Progenitor cell of endocrine pancreas (in vitro differentiated cells): Measurements from ENCODE around the gene SQOR. TPM values are rescaled to one million over a fixed set of nuclear protein-coding genes. Genes with fewer than 3 reads are reported as not detected.

Experiments used
- DNase-seq: peaks from one replicate; pipeline ENCODE4 v3.0.0; 2021; ENCODE audit warnings: low spot score; ENCODE audit not compliant: unreplicated experiment
- H3K27ac Mint-ChIP-seq: 2 replicates; pipeline ENCODE4 v1.8.0; 2021; ENCODE audit warnings: mild to moderate bottlenecking, moderate library complexity, mixed read lengths
- H3K27me3 Mint-ChIP-seq: 2 replicates; pipeline ENCODE4 v1.8.0; 2021; ENCODE audit warnings: mixed read lengths
- H3K36me3 Mint-ChIP-seq: 2 replicates; pipeline ENCODE4 v1.8.0; 2022; ENCODE audit warnings: mixed read lengths; ENCODE audit not compliant: insufficient read depth
- H3K4me1 Mint-ChIP-seq: 2 replicates; pipeline ENCODE4 v1.8.0; 2021; ENCODE audit warnings: low read depth, mixed read lengths
- H3K4me3 Mint-ChIP-seq: 2 replicates; pipeline ENCODE4 v1.8.0; 2021; ENCODE audit warnings: low read depth, mild to moderate bottlenecking, moderate library complexity, mixed read lengths
- H3K9me3 Mint-ChIP-seq: 2 replicates; pipeline ENCODE4 v1.8.0; 2021; ENCODE audit warnings: low read depth, mixed read lengths
- CTCF ChIP-seq: fragments of 200-600 bp; sonication (generic); IDR thresholded peaks from one replicate; pipeline ENCODE4 v1.5.0; 2021; ENCODE audit warnings: antibody characterized with exemption, mild to moderate bottlenecking; ENCODE audit not compliant: unreplicated experiment
- total RNA-seq: library from RNA; stranded (reverse); gene quantifications from 2 replicates; pipeline ENCODE4 v1.2.1, GENCODE V29; 2021

The SQOR gene
- total RNA-seq, 1 donor from 2014 or later = 39.3 TPM

GRCh38 chr15:45612790-45613415 is 21.9 kb upstream of the SQOR start:
- no peak for TF ChIP-seq CTCF
- H3K4me1 Mint-ChIP-seq = no peaks in the 10 kb centered on the region
- peaks cover 5% of the 10 kb centered on the region for H3K36me3 Mint-ChIP-seq
- no peak overlapping the region for H3K4me3 Mint-ChIP-seq
- H3K27me3 Mint-ChIP-seq = no peaks in the 10 kb centered on the region
- DNase-seq = no peak
- H3K27ac Mint-ChIP-seq = no peak overlapping the region
- no peaks in the 10 kb centered on the region for H3K9me3 Mint-ChIP-seq

- peaks cover 9% of the 10 kb centered on the region for H3K27me3 Mint-ChIP-seq
- no peaks in the 10 kb centered on the region for H3K4me1 Mint-ChIP-seq
- no peak for DNase-seq
- TF ChIP-seq CTCF = no peak
- H3K4me3 Mint-ChIP-seq = no peak overlapping the region
- H3K9me3 Mint-ChIP-seq = no peaks in the 10 kb centered on the region
- H3K36me3 Mint-ChIP-seq = no peaks in the 10 kb centered on the region
- H3K27ac Mint-ChIP-seq = no peak overlapping the region
These were observed 17.9 kb upstream of the SQOR start for GRCh38 chr15:45616901-45617323.

GRCh38 chr15:45618813-45619212 is 16.0 kb upstream of the SQOR start:
- DNase-seq = no peak

GRCh38 chr15:45628136-45628535 is 6.7 kb upstream of the SQOR start:
- Mint-ChIP-seq H3K27ac (no peak overlapping the region), H3K4me1 (no peaks in the 10 kb centered on the region), H3K27me3 (peaks cover 29% of the 10 kb centered on the region), H3K9me3 (peaks cover 21% of the 10 kb centered on the region), H3K36me3 (peaks cover 5% of the 10 kb centered on the region), H3K4me3 (no peak overlapping the region)
- no peak for TF ChIP-seq CTCF
- DNase-seq = no peak

More at GRCh38 chr15:45618813-45619212, 16.0 kb upstream of the SQOR start:
- Mint-ChIP-seq H3K9me3 (peaks cover 4% of the 10 kb centered on the region), H3K27me3 (peaks cover 15% of the 10 kb centered on the region), H3K27ac (no peak overlapping the region), H3K4me3 (no peak overlapping the region), H3K36me3 (no peaks in the 10 kb centered on the region), H3K4me1 (no peaks in the 10 kb centered on the region)
- TF ChIP-seq CTCF = peak; percentile 21

- Mint-ChIP-seq H3K9me3 (peaks cover 14% of the 10 kb centered on the region), H3K4me1 (peaks cover 4% of the 10 kb centered on the region), H3K27ac (no peak overlapping the region), H3K36me3 (peaks cover 3% of the 10 kb centered on the region), H3K4me3 (no peak overlapping the region), H3K27me3 (peaks cover 26% of the 10 kb centered on the region)
- no peak for DNase-seq
- TF ChIP-seq CTCF = no peak
These were observed 3.7 kb upstream of the SQOR start for GRCh38 chr15:45630917-45631691.
